Stimulated activated CD8-positive, alpha-beta memory T cell treated with anti-CD3 and anti-CD28 coated beads, Interleukin-12 subunit alpha, Interleukin-12 subunit beta, amount 100 ng/mL, for 4 hours (primary cell): ENCODE results near the gene APP.

ENCODE experiments used
- DNase-seq: peaks from one replicate; pipeline ENCODE4 v3.0.0-alpha.2; 2020; ENCODE audit warnings: low read depth

APP gene

GRCh38 chr21:25974964-25975363 lies 195.6 kb downstream of the APP start:
- no peak for DNase-seq

GRCh38 chr21:25970254-25970930 lies 200.2 kb downstream of the APP start:
- no peak for DNase-seq

GRCh38 chr21:25967901-25968438 lies 202.6 kb downstream of the APP start:
- no peak for DNase-seq

- no peak for DNase-seq
These were observed 203.2 kb downstream of the APP start for GRCh38 chr21:25967181-25967900.

GRCh38 chr21:25965951-25966707 lies 204.4 kb downstream of the APP start:
- no peak for DNase-seq

- no peak for DNase-seq
These were observed 205.6 kb downstream of the APP start for GRCh38 chr21:25964926-25965325.

- DNase-seq, result no peak
These were observed 206.6 kb downstream of the APP start for GRCh38 chr21:25964015-25964414.

GRCh38 chr21:25963181-25963580 lies 207.4 kb downstream of the APP start:
- no peak for DNase-seq

GRCh38 chr21:25961042-25961441 lies 209.5 kb downstream of the APP start:
- no peak for DNase-seq

GRCh38 chr21:25960402-25960801 lies 210.2 kb downstream of the APP start:
- no peak for DNase-seq

- no peak for DNase-seq
These were observed 210.8 kb downstream of the APP start for GRCh38 chr21:25959799-25960198.

- no peak for DNase-seq
These were observed 213.4 kb downstream of the APP start for GRCh38 chr21:25956993-25957714.

GRCh38 chr21:25955646-25956045 lies 214.9 kb downstream of the APP start:
- no peak for DNase-seq

GRCh38 chr21:25953659-25954058 lies 216.9 kb downstream of the APP start:
- no peak for DNase-seq

GRCh38 chr21:25953196-25953595 lies 217.4 kb downstream of the APP start:
- no peak for DNase-seq

- no peak for DNase-seq
These were observed 218.3 kb downstream of the APP start for GRCh38 chr21:25952306-25952705.

GRCh38 chr21:25949701-25950100 lies 220.9 kb downstream of the APP start:
- DNase-seq, result no peak

GRCh38 chr21:25944672-25945213 lies 225.8 kb downstream of the APP start:
- DNase-seq, result no peak

- no peak for DNase-seq
These were observed 226.5 kb downstream of the APP start for GRCh38 chr21:25944082-25944481.

GRCh38 chr21:25942135-25942534 lies 228.4 kb downstream of the APP start:
- DNase-seq, result no peak

- no peak for DNase-seq
These were observed 231.2 kb downstream of the APP start for GRCh38 chr21:25939396-25939761.
